ENCODE data around the gene GAB2.

DNA sequence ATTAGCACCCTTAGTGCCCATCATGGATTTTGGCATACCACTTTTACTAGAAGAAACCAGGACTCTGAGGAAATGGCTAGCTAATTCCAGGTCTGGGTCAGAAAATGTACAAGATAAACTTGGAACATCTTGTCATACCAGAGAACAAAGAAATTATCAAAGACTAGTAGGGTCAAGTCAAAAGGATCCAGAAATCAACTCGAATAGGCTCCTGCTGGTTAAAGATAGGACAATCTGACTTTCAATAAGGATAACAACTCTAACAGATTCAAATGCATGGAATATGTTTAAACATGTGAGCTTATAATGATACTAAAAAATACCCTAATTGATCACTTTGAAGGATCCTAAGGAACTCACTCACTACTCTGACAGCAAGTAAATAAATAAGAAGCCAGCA lies 18.9 kb downstream of the GAB2 start:
- no peak for TF ChIP-seq POLR2A (IDR thresholded peaks at IDR 0.05)
- TF ChIP-seq, protein P1, sequence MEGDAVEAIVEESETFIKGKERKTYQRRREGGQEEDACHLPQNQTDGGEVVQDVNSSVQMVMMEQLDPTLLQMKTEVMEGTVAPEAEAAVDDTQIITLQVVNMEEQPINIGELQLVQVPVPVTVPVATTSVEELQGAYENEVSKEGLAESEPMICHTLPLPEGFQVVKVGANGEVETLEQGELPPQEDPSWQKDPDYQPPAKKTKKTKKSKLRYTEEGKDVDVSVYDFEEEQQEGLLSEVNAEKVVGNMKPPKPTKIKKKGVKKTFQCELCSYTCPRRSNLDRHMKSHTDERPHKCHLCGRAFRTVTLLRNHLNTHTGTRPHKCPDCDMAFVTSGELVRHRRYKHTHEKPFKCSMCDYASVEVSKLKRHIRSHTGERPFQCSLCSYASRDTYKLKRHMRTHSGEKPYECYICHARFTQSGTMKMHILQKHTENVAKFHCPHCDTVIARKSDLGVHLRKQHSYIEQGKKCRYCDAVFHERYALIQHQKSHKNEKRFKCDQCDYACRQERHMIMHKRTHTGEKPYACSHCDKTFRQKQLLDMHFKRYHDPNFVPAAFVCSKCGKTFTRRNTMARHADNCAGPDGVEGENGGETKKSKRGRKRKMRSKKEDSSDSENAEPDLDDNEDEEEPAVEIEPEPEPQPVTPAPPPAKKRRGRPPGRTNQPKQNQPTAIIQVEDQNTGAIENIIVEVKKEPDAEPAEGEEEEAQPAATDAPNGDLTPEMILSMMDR (IDR thresholded peaks at IDR 0.05) = no peak
